Fibroblast of peridontal ligament (primary cell): ENCODE measurements around the gene UCP2.
A peak's percentile ranks its signal among the peaks of the same experiment; 100 is the strongest.

Source experiments
- DNase-seq: peaks from one replicate; pipeline ENCODE4 v3.0.0-alpha.2; 2010; ENCODE audit errors: extremely low read depth

Gene UCP2

DNA sequence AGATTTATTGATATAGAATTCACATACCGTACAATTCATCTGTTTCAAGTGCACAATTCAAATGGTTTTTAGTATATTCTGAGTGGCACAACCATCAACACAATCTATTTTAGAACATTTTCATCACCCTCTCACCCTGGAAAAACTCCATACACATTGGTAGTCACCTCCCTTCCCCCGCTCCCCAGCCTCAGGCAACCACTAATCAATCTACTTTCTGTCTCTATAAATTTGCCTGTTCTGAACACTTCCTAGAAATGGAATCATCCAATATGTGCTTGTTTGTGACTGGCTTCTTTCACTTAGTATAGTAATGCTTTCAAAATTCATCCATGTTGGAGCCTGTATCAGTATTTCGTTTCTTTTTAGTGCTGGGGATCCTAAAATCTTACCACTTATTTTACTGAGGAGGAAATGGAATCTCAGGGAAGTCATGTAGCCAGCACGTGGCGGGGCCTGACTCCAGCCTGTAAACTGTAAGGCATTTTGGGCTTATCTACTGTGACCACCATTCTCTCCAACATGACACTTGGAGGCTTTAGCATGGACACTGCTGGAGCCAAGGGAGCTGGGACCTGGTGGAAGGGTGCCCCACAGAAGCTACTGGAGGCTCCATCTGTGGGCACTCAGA lies 27.1 kb upstream of the UCP2 start:
- no peak for DNase-seq

DNA sequence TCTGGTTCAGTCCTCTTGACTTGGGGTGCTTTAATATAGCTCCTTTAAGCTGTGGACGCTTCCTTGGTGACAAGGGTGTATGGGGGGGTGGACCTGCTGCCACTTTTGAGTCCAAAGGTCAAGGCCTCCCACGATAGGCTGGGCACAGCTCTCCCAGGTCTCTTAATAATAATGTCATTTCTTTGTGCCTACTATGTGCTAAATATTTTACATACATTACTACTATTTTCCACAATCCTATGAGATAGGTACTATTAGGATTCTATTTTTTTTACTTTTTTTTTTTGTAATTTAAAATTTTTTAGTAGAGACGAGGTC lies 26.5 kb upstream of the UCP2 start:
- no peak for DNase-seq

DNA sequence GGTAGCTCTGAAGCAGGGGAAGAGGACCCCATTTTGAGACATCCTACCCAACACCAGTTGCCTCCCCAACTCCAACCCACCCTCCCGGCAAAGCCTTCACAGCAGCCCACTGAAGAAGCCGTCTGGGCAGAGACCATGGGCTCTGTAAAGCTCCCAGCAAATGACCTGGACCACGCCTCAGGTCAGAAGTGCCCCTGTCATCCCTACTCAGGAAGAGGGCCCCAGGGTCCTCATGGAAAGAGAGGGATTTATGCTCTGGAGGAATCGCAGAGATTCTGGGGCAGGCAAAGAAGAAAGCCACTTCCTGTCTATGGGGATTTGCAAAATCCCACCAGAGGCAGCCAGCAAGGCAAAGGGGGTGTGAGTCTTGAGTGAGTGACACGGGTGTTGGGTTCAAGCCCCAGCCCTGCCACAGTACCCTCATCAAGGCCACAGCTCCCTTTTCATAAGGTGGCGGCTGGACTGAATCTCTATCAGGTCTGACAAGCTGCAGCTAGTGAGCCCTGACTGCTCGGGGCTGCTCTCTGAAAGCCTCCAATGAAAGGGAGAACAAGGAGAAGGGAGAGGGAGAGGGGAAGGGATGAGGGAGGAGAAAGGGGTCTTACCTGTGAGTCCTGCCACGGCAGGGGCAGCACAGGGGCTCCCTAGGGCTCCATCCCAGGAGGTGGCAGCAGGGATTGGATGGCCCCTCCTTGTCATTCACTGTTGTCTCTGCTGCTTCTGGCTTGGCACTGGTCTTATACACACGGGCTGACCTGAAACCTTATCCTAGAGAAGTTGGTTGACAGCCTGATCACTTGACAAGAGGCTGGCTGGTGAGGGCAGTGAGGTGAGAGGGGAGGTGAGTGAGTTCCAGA lies 26.0 kb upstream of the UCP2 start, which contains the start of gene UCP3:
TSS of gene UCP3 (minus strand) at position 713 of the 857 bp plus-strand sequence. CDS start 2,043 bp downstream, outside the sequence.
- DNase-seq: no peak

DNA sequence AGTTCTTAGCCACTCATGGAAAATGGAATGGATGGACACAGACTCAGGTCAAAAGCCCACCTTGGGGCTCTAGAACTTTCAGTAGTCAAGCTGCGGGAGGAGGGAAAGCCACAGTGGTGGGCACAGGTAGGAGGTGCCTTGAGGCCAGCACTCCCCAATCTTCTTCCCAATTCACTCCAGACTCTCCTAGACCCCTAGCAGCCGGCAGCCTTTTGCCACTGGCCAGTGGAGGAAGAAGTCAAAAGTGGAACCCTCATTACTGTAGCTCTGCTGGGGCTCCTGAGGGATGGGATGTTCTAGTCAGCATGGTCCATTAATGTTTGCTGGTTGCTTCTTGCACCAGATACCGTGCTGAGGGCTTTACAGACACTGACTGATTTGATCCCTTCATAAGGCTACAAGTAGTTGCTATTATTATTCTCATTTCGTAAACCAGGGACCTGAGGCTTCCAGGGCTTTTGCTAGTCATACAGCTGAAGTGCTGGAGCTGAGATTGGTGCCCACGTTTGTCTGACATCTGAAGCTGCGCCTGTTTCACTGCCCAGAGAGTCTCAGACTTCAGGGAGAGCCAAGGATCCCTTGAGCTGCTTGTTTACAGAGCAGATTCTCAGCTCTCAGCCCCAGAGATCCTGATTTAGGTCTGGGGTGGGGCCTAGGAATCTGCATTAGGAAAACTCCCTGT lies 25.2 kb upstream of the UCP2 start:
- no peak for DNase-seq

DNA sequence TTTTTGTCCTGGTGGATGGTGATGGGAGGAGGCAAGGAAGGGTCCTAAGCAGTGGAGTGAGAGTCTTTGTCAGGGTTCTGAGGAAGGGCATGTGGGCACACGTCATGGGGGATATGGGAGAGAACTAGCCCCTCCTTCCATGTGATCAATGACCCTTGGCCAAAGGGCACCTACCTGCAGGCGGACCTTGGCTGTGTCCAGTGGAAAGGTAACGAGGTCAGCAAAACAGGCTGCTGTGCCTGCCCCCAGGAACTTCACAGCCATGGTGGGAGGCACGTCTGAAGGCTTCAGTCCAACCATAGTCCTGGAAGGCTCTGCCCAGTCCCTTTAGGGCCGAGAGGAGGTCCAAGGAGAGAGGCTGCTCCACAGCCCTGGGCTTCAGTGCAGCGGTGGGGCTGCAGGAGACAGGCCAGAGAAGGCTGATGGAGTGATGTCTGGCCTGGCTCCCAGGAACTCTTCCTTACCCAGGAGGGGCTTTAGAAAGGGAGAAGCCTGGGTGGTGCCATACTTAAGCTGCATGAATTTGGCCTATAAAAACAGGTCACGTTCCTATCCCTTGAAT lies 24.2 kb upstream of the UCP2 start:
- DNase-seq: no peak

DNA sequence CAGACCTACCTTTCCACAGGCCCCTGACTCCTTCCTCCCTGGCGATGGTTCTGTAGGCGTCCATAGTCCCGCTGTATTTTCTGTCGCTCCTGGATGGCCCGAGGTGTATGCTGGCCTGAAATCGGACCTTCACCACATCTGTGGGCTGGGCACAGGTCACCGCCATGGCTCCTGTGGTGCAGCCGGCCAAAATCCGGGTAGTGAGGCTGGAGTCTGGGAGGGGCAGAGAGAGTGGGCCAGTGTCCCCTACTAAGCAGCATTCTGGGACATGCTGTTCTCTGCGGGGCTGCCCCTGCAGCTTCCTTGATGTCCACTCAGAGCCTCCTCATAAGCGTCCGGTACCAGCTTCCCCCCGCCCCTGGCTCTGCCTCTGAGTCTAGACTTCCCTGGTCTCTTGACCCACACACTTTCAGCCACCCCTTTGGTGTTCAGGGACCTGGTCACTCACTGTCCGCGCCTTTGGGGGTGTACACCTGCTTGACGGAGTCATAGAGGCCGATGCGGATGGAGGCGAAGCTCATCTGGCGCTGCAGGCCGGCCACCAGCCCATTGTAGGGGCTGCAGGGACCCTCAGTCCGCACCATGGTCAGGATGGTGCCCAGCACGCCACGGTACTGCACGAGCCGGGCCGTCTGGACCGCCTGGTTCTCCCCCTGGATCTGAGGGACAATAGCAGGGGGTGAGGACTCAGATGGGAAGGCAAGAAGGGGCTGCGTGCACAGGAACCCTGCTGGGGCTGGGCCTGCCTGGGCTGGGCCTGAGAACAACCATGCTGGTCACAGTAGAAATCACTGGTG lies 23.3 kb upstream of the UCP2 start:
- DNase-seq: no peak

DNA sequence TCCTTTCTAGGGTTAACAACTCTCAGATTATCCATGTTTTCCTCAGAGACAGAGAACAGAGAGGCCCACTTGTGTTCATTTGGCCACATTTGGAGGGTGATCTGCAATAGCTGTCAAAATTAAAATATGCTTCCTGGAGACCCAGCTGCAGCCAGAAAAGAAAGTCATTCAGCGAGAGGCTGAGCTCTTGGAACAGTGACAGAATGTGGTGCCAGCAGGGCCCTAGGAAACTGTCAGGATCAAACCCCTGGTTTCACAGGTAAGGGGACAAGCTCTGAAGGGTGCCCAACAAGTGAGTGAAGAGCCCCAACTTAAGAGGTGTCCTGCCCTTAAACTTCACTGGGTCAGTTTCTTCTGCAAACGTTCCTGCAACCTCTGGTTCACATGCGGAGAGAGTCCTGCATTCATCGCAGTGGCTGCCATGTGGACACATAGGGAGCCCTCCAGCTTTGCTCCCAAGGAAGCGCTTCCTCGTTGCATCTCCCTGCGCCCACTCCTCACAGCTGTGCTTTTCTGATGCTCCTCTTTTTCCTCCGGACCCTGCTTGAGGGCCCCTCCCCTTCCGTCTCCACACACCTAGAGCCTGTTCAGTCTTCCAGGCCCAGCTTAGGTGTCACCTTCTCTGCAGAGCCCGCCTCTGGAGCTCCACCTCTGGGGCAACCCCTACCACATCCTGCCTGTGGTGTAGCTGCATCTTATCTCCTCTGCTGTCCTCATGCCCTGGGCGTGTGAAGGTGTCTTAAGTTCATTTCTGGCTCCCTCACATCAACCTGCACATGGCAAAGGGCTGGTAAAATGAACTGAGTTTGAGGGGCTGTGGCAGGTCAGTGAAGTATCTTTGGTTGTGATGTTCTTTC lies 22.3 kb upstream of the UCP2 start:
- DNase-seq: no peak

DNA sequence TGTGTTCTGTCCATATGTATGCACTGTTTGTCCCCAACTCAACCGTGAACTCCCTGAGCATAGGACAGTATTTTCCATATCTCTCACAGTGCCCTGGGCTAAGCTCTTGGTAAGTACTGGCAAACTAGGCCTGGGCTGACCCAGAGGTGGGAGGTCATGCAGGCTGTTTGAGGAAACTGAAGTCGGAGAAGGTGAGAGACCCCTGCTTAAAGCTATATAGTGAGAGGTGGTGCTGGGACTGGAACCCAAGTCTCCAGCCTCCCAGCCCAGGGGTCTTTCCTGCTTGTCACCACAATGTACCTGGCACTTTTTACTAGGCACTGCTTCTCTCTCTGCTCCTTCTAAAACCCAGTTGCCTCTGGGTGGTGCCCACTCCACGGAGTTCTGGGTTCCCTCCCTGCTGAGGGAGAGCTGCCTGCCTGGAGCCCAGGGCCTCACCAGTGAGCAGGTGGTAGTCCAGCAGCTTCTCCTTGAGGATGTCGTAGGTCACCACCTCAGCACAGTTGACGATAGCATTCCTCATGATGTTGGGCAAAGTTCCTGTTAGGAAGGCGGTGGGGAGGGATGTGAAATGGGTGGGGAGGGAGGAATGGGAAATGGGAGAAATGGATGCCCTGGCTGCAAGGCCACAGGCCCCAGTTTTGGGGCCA lies 21.5 kb upstream of the UCP2 start:
- DNase-seq: no peak

DNA sequence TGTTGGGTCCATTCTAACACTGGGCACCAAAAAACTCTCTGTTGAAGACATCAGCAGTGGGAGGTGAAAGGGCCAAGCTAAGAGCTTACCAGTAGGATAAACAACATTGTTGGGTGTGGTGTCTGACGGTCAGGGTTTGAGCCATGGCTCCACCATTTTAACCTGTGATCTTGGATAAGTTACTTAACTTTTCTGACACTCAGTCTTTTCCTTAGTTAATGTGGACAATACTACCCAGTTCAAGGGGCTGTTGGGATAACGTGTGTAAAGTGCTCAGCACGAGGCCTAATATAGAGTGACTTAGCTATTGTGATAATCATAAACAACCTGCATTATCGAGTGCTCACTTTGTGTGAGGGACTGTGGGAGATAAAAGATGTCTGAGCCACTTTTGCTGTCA lies 20.2 kb upstream of the UCP2 start:
- no peak for DNase-seq

DNA sequence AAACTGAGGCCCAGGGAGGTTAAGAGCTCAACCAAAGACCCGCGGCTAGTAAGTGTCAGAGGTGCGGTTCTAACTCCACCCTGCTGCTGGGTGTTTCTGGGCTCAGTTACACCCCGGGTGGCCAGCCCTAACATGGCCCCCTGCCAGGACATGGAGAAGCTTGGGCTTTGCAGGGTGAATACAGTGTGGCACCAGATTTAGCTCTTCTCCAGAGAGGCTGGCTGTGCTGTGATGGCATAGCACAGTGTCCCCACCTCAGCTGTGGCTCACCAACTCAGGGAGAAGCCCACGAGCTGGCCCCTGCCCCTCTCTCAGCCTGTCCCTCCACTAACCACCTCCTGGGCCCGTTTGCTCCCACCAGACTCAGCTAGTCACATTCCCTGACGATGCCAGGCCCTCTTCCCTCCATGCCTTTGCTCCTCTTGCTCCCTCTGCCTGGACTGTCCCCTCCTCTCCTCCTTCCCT lies 19.2 kb upstream of the UCP2 start:
- DNase-seq: no peak

DNA sequence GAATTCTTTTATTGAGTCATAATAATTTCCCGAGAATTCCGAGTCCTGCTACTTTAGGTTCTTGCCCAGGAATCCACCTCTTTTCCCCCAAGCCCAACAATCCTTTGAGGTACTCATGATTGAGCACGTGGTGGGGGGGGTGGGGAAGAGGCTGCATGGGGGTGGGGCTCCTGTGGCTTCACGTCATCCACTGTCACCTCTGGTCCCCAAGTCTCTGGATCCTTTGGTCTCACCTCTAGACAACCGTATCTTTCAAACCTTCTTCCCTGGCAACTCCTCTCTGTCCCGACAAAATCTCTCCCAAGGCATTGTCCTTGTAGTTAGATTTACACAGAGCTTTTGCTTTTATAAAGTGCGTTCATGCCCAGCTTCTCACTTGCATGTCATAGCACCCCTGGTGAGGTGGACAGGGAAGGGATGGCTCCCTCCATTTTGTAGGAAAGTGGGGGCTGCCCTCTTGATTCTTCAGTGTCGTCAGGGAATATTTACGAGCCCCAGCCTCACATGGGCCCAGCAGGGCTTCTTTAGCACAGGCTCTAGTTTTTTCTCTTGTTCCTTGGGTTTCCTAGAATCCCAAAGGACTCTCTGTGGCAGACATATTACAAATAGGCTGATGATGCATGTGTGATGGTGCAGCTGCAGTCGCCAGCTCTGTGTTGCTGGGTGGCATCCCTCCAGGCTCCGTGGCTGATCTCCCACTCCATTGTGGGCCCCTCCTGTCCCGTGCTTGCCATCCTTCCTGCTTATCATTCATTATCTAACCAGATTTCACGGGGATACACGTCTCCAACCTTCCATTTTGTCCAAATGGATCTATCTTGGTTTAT lies 17.9 kb upstream of the UCP2 start:
- no peak for DNase-seq

DNA sequence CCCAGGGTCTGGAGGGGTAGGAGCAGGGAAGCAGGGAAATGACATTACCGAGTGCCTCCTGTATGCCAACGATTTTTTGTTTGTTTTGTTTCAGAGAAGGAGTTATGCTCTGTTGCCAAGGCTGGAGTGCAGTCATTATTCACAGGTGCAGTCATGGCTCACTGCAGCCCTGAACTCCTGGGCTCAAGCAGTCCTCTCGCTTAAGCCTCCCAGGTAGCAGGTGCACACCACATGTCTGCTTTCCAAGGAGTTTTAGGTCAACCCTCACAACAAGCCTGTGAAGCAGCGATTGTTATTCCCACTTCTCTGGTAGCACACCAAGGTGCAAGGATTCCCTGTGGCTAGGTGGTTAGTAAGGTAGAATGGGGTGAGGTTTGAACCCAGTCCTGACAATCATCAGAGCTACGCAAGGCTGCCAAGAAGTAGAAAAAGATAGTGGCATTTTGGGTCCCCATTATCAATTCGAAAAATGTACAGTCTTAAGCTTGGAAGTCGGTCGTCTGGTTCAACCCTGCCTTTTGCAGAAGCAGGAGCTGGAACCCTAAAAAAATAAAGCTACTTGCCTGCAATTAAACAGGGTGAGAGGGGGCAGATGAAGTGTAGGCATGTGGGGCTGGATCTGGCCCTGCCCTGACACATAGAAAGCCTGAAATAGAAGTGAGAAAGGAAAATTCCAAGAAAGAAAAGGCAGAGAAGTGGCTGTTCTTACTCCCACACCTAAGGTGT lies 17.1 kb upstream of the UCP2 start:
- DNase-seq: no peak

DNA sequence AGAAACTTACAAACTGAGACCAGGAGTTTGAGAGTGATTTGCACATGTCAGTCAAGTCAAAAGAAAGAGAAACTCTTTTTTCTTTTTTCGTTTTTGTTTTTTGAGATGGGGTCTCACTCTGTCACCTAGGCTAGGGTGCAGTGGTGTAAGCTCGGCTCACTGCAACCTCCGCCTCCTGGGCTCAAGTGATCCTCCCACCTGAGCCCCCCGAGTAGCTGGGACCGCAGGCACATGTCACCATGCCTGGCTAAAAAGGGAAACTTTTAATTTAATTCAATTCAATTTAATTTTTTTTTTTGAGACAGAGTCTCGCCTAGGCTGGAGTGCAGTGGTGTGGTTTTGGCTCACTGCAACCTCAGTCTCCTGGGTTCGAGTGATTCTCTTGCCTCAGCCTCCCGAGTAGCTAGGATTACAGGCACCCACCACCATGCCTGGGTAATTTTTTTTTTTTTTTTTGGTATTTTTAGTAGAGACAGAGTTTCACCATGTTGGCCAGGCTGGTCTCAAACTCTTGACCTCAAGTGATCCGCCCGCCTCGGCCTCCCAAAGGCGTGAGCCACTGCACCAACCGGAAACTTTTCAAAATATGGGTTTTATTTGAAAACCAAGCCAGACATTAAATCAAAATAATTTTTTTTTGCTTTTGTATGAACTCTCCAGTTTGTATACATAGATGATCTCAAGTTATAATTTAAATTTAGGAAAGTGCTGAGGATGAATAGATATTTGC lies 16.4 kb upstream of the UCP2 start:
- no peak for DNase-seq

DNA sequence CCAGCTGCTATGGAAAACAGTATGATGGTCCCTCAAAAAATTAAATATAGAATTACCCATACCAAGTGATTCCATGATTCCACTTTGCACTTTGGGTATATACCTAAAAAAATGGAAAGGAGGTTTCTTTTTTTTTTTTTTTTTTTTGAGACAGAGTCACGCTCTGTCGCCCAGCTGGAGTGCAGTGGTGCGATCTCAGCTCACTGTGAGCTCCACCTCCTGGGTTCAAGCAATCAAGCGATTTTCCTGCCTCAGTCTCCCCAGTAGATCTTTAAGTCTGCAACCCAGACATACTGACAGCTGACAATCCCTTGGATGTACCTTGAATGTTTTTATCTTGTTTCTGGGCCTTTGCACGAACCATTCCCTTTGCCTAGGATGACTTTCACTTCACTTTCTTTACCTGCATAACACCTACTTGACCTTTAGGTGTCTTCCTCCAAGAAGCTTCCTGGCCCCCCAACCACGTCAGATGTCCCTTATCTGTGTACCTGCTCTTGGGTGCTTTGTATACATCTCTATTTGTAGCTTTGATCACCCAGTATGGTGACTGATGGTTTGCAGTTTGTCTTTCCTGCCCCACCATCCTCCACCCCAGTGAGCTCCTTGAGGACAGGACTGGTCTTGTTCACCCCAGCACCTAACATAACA lies 14.6 kb upstream of the UCP2 start:
- no peak for DNase-seq

DNA sequence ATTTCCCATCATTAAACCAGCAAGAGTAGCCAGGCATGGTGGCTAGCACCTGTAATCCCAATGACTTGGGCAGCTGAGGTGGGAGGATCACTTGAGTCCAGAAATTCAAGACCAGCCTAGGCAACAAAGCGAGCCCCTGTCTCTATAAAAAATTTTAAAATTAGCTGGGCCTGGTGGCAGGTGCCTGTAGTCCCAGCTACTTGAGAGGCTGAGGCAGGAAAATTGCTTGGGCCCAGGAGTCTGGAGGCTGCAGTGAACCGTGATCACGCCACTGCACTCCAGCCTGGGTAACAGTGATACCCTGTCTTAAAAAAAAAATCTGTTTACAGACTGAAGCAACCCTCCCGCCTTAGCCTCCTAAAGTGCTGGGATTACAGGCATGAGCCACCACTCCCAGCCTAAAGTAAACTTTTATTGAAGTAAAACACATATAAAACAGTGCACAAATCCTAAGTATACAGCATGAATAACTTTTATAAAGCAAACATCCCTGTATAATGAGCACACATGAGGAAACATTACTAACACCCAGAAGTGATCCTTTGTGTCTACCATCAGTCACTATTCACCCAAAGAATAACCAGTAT lies 13.6 kb upstream of the UCP2 start:
- no peak for DNase-seq

DNA sequence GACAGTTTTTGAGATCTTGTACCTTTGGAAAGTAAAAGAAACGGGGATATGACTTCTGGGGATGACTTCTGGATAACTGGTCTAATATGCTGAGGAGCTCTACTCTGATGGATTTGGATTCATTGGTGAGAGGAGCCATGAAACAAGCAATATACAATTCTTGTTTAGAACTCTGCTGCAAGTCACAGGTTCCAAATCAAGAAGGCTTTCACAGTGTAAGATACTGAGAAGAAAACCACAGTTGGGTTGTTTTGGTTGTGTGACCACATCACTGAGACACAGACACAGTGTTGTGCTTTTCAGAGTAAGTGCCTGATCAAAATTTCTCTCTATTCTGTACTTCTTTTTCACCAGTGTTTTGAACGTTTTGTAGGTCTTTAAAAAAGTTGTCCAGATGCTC lies 13.1 kb upstream of the UCP2 start:
- no peak for DNase-seq

DNA sequence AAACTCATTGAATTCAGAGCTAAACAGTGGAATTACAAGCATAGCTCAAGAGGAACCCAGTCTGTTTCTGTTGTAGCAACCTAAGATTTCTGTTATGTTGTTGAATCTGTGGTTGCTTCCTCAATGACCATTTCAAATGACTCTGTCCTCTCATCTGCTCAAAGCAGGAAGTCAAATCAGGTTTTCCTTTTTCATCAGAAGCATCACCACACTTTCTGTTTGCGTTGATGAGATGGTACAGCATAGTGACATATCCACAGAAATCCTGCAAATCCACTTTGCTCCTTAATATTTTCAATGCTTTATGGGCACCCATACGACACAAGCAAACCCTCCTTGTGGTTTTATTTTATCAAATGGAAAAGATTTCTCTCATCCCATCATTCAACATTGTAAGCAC lies 12.6 kb upstream of the UCP2 start:
- peak; percentile 25 for DNase-seq
